Omental fat pad (tissue), 4 donors: Measurements from ENCODE around the gene PIP4K2C. TPM values are rescaled to one million over a fixed set of nuclear protein-coding genes. Genes with fewer than 3 reads are reported as not detected.

Experiments used
- ATAC-seq: fragments of 150-250 bp; one replicate; pipeline ENCODE4 v1.9.1; 2016; ENCODE audit warnings: mild to moderate bottlenecking, moderate library complexity; ENCODE audit not compliant: low FRiP score
- DNase-seq: peaks from one replicate; pipeline ENCODE4 v3.0.0-alpha.2; 2019; ENCODE audit warnings: low spot score
- CTCF ChIP-seq, 3 donors: fragments of 450-650 bp; IDR thresholded peaks; one replicate each; pipeline ENCODE4 v1.5.1; 2016 to 2017; ENCODE audit warnings: antibody characterized with exemption in 3 of 3, mild to moderate bottlenecking in 3 of 3, moderate library complexity in 2 of 3
- total RNA-seq, 4 donors: library from RNA; depleted of rRNA; stranded (reverse); fragments of >200 nt; gene quantifications; one replicate each; pipeline ENCODE4 v1.1.0, GENCODE V29; 2016

Gene PIP4K2C
- total RNA-seq, 4 donors from 2014 or later: 16.9 to 21.3 (median 17.6) TPM

DNA sequence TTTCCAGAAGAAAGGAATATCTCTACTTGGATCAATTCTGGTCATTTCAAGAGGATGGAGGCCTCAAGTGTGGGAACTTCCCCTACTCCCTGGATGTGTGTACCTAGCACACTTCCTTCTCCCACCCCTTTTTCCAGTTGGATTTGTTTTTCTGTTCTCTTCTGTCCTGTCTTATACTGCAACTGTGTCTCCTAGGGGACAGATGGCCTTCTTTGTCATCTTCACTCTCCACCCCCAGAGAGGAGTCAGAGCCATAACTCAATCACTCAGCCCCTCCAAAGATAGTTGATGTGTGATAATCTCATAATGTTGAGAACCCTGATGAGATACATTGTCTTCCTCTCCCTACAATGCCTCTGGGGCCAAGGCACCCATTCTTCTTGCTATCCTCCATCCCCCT is 11.6 kb downstream of the PIP4K2C start:
- DNase-seq (no peak), ATAC-seq (no peak)
- TF ChIP-seq CTCF (IDR thresholded peaks at IDR 0.05): no peak

- ATAC-seq (no peak), DNase-seq (no peak)
- TF ChIP-seq CTCF (IDR thresholded peaks at IDR 0.05): no peak
Measured at GRCh38 chr12:57603324-57603723, 12.3 kb downstream of the PIP4K2C start.

DNA sequence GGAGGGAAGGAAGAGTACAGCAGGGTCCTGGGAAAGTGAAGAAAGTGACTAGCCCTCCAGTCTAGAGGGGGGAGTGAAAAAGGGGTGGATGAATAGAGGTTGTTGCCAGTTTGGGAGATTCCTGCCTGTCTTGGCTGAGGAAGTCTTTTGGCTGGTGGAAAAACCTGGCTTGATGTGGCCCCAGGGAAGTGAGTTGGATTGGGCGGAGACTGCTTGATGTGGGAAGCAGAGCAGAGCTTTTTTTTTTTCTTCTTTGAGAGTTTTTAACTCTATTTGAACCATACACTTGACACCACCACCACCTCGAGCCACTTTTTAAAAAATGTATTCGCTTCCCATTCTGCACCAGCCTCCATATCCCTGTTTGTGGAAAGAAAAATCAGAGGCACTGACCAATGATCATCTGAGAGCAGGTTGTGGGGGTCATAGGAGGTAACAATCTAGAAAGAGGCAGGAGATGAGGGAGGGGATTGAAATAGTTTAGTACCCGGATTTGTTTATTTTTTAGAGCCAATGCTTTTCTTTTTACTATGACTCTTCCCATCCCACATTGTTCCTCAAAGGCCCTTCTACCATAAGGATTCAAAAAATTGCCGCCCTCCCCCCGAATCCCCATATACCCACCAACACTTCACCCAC is 12.9 kb downstream of the PIP4K2C start:
- ATAC-seq (peak; percentile 67), DNase-seq (no peak)
- no peak for TF ChIP-seq CTCF (IDR thresholded peaks at IDR 0.05)

DNA sequence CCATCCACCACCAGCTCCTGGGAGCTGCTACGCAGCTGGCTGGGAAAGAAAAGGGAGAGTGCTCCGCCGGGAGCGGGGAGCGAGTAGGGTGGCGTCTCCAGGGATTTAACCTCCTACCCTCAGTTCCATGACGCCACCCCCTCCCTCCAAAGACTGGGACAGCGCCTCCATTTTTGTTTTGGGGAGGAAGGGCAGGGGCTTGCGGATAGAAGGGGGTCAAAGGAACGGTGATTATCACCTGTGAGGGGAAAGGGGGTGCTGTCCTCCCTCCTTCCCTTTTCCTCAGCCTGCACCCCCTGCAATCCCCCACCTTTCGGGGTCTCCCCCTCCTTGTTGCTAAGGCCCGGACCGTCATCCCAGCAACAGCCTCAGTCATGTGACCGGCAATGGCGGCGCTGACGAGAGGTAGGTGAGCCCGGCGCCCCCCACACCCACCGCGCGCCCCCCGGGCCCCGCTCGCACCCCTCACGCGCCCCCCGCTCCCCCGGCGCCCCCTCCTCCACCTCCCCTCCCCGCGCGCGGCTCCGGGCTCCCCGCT is 13.5 kb downstream of the PIP4K2C start, which contains the start of gene DTX3:
Gene DTX3 (plus strand): TSS at position 371 of the 538 bp plus-strand sequence. CDS start 1,694 bp downstream, outside the sequence.
- DNase-seq (no peak), ATAC-seq (peak; percentile 17)
- TF ChIP-seq CTCF (IDR thresholded peaks at IDR 0.05): no peak

DNA sequence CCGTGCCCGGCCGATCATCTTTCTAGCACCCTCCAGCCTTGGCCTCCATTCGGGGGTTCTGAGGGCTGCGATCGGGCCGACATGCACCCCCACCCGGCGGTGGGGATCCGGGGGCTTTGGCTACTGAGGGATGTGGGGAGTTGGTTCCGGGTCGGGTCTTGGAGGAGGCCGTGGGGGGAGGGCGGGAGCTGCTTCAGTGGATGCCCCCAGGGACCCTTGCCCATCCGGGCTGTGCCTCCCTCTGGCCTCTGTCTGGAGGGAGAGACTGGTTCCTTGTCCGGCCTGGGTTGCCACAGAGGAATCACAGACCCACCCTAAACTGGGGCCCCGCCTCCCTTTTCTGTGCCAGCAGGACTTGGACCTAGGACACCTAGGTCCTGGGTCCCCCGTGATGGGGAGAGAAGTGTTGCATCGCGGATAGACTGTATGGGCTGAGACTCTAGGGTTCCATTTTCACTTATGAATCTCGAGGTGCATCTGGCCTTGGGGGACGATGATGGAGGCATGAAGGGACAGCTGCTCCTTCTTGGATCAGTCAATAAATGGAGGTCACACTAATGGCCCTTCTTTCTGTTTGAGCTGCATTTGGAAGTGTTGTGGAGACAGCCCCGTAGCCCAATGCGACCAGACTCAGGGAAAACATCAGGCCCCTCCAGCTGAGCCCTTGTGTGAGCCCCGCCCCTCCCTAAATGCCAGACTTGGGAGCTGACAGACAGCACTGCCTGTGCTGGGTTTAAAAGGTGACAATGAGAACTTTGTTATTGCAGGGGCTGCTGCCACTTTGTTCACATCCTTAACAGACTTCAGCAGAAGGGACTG is 14.2 kb downstream of the PIP4K2C start:
- no peak for DNase-seq
- ATAC-seq: no peak
- no peak for TF ChIP-seq CTCF (IDR thresholded peaks at IDR 0.05)

- DNase-seq: no peak
- no peak for TF ChIP-seq CTCF (IDR thresholded peaks at IDR 0.05)
Measured at GRCh38 chr12:57605811-57606311, 14.9 kb downstream of the PIP4K2C start.

More at GRCh38 chr12:57605811-57606311, 14.9 kb downstream of the PIP4K2C start:
- ATAC-seq: no peak
